ENCODE measurements around the gene PSPC1. TPM values are rescaled to one million over a fixed set of nuclear protein-coding genes. Genes with fewer than 3 reads are reported as not detected.

PSPC1 gene
- total RNA-seq, 1 donor from 2014 or later = 57.5 TPM

- H2AFZ ChIP-seq (ENCODE audit: low read depth, low read length) = no peak overlapping the region
- DNase-seq (ENCODE audit: low read depth) (no peak), FAIRE-seq (no peak)
- Mint-ChIP-seq H3K36me3 (ENCODE audit: low read depth, unreplicated experiment) (peaks cover 8% of the 10 kb centered on the region), H3K9me3 (ENCODE audit: unreplicated experiment) (no peaks in the 10 kb centered on the region), H3K4me3 (ENCODE audit: unreplicated experiment) (no peak overlapping the region), H3K27ac (ENCODE audit: unreplicated experiment) (no peak overlapping the region), H3K4me1 (ENCODE audit: low read depth, unreplicated experiment) (no peaks in the 10 kb centered on the region), H3K27me3 (ENCODE audit: low read depth, unreplicated experiment) (no peaks in the 10 kb centered on the region)
- H3K79me2 ChIP-seq (ENCODE audit: insufficient read depth, low read length) = no peaks in the 10 kb centered on the region
- H3K36me3 ChIP-seq (ENCODE audit: insufficient read depth, low read length) = peaks cover 19% of the 10 kb centered on the region
- H3K9me3 ChIP-seq (ENCODE audit: insufficient read depth, low read depth, low read length) = no peaks in the 10 kb centered on the region
- no peaks in the 10 kb centered on the region for H3K4me1 ChIP-seq (ENCODE audit: insufficient read depth, low read length)
- no peaks in the 10 kb centered on the region for H4K20me1 ChIP-seq (ENCODE audit: insufficient read depth, low read length)
- H3K27ac ChIP-seq (ENCODE audit: low read depth, low read length) = no peak overlapping the region
- TF ChIP-seq EZH2 (IDR thresholded peaks at IDR 0.05; ENCODE audit: insufficient read depth, low read length) (no peak), CTCF (IDR thresholded peaks at IDR 0.05; ENCODE audit: insufficient read depth, low read depth, low read length) (no peak)
- no peak overlapping the region for H3K4me3 ChIP-seq (ENCODE audit: insufficient read depth, low read depth, low read length)
- H3K4me2 ChIP-seq (ENCODE audit: low read length) = no peak overlapping the region
- no peaks in the 10 kb centered on the region for H3K27me3 ChIP-seq (ENCODE audit: insufficient read depth, low read length)
- H3K9ac ChIP-seq (ENCODE audit: low read length) = no peak overlapping the region
Observed at GRCh38 chr13:19658831-19659230, 123.9 kb downstream of the PSPC1 start.

GRCh38 chr13:19657872-19658591, 124.7 kb downstream of the PSPC1 start:
- Histone ChIP-seq H4K20me1 (ENCODE audit: insufficient read depth, low read length) (no peaks in the 10 kb centered on the region), H3K79me2 (ENCODE audit: insufficient read depth, low read length) (no peaks in the 10 kb centered on the region), H3K9ac (ENCODE audit: low read length) (no peak overlapping the region), H3K27me3 (ENCODE audit: insufficient read depth, low read length) (no peaks in the 10 kb centered on the region), H3K4me2 (ENCODE audit: low read length) (no peak overlapping the region), H3K4me3 (ENCODE audit: insufficient read depth, low read depth, low read length) (no peak overlapping the region), H3K36me3 (ENCODE audit: insufficient read depth, low read length) (peaks cover 19% of the 10 kb centered on the region), H3K9me3 (ENCODE audit: insufficient read depth, low read depth, low read length) (no peaks in the 10 kb centered on the region), H2AFZ (ENCODE audit: low read depth, low read length) (no peak overlapping the region), H3K27ac (ENCODE audit: low read depth, low read length) (no peak overlapping the region), H3K4me1 (ENCODE audit: insufficient read depth, low read length) (no peaks in the 10 kb centered on the region)
- FAIRE-seq = no peak
- H3K27ac Mint-ChIP-seq (ENCODE audit: unreplicated experiment) = no peak overlapping the region
- DNase-seq (ENCODE audit: low read depth) = no peak
- no peaks in the 10 kb centered on the region for H3K9me3 Mint-ChIP-seq (ENCODE audit: unreplicated experiment)
- peaks cover 7% of the 10 kb centered on the region for H3K36me3 Mint-ChIP-seq (ENCODE audit: low read depth, unreplicated experiment)
- TF ChIP-seq CTCF (IDR thresholded peaks at IDR 0.05; ENCODE audit: insufficient read depth, low read depth, low read length) = no peak
- no peak for TF ChIP-seq EZH2 (IDR thresholded peaks at IDR 0.05; ENCODE audit: insufficient read depth, low read length)
- H3K4me3 Mint-ChIP-seq (ENCODE audit: unreplicated experiment) = no peak overlapping the region
- H3K27me3 Mint-ChIP-seq (ENCODE audit: low read depth, unreplicated experiment) = no peaks in the 10 kb centered on the region
- H3K4me1 Mint-ChIP-seq (ENCODE audit: low read depth, unreplicated experiment) = no peaks in the 10 kb centered on the region

Other genes with a start within 250 kb of the PSPC1 start
- gene TPTE2, start 221.4 kb downstream of the PSPC1 start, total RNA-seq = not detected in 2 replicates
- 18.0 and 22.9 TPM in 2 replicates for gene MPHOSPH8, start 149.3 kb downstream of the PSPC1 start, total RNA-seq
- 16.0 and 18.0 TPM in 2 replicates for gene ZMYM5, start 80.7 kb upstream of the PSPC1 start, total RNA-seq
- gene ZMYM2, start 175.8 kb upstream of the PSPC1 start, total RNA-seq = 103 and 109 TPM in 2 replicates